K562 (cell line): ENCODE measurements around the gene NALCN. TPM values are rescaled to one million over a fixed set of nuclear protein-coding genes. Genes with fewer than 3 reads are reported as not detected.

Experiments
- GABPB2 ChIP-seq: fragments of 250-450 bp; sonication (Bioruptor Pico); conservative IDR thresholded peaks from 2 replicates; pipeline ENCODE4 v1.5.1; 2021; ENCODE audit warnings: mild to moderate bottlenecking
- JUNB ChIP-seq: fragments of 450-650 bp; formaldehyde crosslinking; conservative IDR thresholded peaks from 2 replicates; pipeline ENCODE4 v1.4.0; 2020; ENCODE audit warnings: mild to moderate bottlenecking
- NRF1 ChIP-seq, 2 experiments: fragments of 450-650 bp; IDR thresholded peaks in 1 of 2; conservative IDR thresholded peaks in 1 of 2; 2 replicates each; pipeline ENCODE4 v1.6.1; 2014; ENCODE audit warnings: mild to moderate bottlenecking in 2 of 2
- OTX1 ChIP-seq: fragments of 450-650 bp; formaldehyde crosslinking; IDR thresholded peaks from 2 replicates; pipeline ENCODE4 v1.4.0; 2022; ENCODE audit warnings: mild to moderate bottlenecking
- ZFPM2 ChIP-seq: fragments of 250-450 bp; sonication (Bioruptor Pico); IDR thresholded peaks from 2 replicates; pipeline ENCODE4 v1.5.1; 2022; ENCODE audit warnings: mild to moderate bottlenecking
- ZNF324 ChIP-seq: fragments of 250-450 bp; sonication (Bioruptor Pico); IDR thresholded peaks from 2 replicates; pipeline ENCODE4 v1.4.0; 2020; ENCODE audit warnings: mild to moderate bottlenecking
- ZZZ3 ChIP-seq: fragments of 450-650 bp; IDR thresholded peaks from 2 replicates; pipeline ENCODE4 v1.6.1; 2016; ENCODE audit warnings: antibody characterized with exemption, mild to moderate bottlenecking, moderate library complexity
- polyA plus RNA-seq, 8 experiments: library from polyadenylated mRNA; depleted of rRNA in 4 of 8; stranded (reverse) in 5 of 8; unstranded in 3 of 8; fragments of >200 nt; fragmentation: Nextera tagmentation in 2 of 8; fragmentation: Illumina TruSeq in 1 of 8; extraction: Ambion mirVana in 2 of 8; extraction: Trizol in 1 of 8; gene quantifications; 2 replicates each; pipeline versions ENCODE4 v1.2.1 to v1.2.3, GENCODE V29; 2011 to 2014; ENCODE audit warnings: inconsistent platforms in 1 of 8, missing spikeins in 1 of 8
- total RNA-seq, 7 experiments: library from RNA; depleted of rRNA in 6 of 7; stranded (reverse); fragments of >200 nt in 6 of 7; fragmentation: Illumina TruSeq in 2 of 7; extraction: Trizol in 2 of 7; gene quantifications; 2 replicates each; pipeline versions ENCODE4 v1.2.1 to v1.2.3, GENCODE V29; 2011 to 2021; ENCODE audit warnings: low replicate concordance in 1 of 7
- TF ChIP-seq, protein P1 (sequence below): fragments of 150-350 bp; IDR thresholded peaks from 2 replicates; pipeline ENCODE4 v1.6.1; 2014; ENCODE audit warnings: low read depth, mild to moderate bottlenecking, low read length, borderline replicate concordance
- TF ChIP-seq, protein P2 (sequence below): fragments of 450-650 bp; IDR thresholded peaks from 2 replicates; pipeline ENCODE4 v1.6.1; 2017; ENCODE audit warnings: antibody characterized with exemption

The NALCN gene
- total and polyA plus RNA-seq, 9 of the 15 experiments (the other 6 are each of a cell fraction or from before 2014, with no cell fraction given), result not detected

DNA sequence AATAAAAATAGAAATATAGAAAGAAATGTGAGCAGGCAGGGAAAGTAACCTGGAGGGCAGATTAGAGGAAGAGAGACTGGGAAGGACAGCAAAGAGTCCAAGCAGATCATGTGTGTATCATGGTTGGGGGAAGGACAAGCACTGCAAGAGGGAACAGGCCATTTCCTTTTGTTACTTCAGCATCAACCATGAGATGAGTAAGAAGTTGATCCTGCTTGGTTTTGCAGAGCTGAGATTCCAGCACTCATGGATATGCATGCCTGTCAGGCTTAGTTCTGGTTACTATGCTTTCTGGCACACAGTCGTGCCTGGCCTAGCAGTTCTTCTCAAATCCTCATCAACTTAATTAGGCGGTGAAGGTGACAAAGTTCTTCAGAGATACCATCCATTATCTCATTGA, 18.1 kb downstream of the NALCN start (continued):
- TF ChIP-seq, protein P1, sequence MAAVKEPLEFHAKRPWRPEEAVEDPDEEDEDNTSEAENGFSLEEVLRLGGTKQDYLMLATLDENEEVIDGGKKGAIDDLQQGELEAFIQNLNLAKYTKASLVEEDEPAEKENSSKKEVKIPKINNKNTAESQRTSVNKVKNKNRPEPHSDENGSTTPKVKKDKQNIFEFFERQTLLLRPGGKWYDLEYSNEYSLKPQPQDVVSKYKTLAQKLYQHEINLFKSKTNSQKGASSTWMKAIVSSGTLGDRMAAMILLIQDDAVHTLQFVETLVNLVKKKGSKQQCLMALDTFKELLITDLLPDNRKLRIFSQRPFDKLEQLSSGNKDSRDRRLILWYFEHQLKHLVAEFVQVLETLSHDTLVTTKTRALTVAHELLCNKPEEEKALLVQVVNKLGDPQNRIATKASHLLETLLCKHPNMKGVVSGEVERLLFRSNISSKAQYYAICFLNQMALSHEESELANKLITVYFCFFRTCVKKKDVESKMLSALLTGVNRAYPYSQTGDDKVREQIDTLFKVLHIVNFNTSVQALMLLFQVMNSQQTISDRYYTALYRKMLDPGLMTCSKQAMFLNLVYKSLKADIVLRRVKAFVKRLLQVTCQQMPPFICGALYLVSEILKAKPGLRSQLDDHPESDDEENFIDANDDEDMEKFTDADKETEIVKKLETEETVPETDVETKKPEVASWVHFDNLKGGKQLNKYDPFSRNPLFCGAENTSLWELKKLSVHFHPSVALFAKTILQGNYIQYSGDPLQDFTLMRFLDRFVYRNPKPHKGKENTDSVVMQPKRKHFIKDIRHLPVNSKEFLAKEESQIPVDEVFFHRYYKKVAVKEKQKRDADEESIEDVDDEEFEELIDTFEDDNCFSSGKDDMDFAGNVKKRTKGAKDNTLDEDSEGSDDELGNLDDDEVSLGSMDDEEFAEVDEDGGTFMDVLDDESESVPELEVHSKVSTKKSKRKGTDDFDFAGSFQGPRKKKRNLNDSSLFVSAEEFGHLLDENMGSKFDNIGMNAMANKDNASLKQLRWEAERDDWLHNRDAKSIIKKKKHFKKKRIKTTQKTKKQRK, result no peak
- no peak for TF ChIP-seq OTX1 (CRISPR knock-in tag)
- TF ChIP-seq, protein P2, sequence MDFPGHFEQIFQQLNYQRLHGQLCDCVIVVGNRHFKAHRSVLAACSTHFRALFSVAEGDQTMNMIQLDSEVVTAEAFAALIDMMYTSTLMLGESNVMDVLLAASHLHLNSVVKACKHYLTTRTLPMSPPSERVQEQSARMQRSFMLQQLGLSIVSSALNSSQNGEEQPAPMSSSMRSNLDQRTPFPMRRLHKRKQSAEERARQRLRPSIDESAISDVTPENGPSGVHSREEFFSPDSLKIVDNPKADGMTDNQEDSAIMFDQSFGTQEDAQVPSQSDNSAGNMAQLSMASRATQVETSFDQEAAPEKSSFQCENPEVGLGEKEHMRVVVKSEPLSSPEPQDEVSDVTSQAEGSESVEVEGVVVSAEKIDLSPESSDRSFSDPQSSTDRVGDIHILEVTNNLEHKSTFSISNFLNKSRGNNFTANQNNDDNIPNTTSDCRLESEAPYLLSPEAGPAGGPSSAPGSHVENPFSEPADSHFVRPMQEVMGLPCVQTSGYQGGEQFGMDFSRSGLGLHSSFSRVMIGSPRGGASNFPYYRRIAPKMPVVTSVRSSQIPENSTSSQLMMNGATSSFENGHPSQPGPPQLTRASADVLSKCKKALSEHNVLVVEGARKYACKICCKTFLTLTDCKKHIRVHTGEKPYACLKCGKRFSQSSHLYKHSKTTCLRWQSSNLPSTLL, result no peak
- TF ChIP-seq GABPB2 (CRISPR knock-in tag), result no peak
- TF ChIP-seq ZFPM2 (CRISPR knock-in tag), result no peak
- no peak for TF ChIP-seq JUNB (CRISPR knock-in tag)
- no peak for TF ChIP-seq ZZZ3
- TF ChIP-seq ZNF324 (CRISPR knock-in tag), result no peak
- no peak for TF ChIP-seq NRF1 (conservative IDR thresholded peaks at IDR 0.05 in 1 of 2, IDR thresholded peaks at IDR 0.05 in 1 of 2)
